ENCODE results near the gene PXYLP1. TPM values are rescaled to one million over a fixed set of nuclear protein-coding genes. Genes with fewer than 3 reads are reported as not detected.

PXYLP1 gene
- total and polyA plus RNA-seq, 9 of the 15 experiments (the other 6 are each of a cell fraction or from before 2014, with no cell fraction given), result 0.80 to 2.9 (median 1.3) TPM

GRCh38 chr3:141225939-141226338, 5.7 kb upstream of the PXYLP1 start:
- in situ Hi-C loops (cut with MboI) (no loop called here), intact Hi-C loops (cut with micrococcal nuclease) (no loop called here)
- Histone ChIP-seq H3K79me2 (ENCODE audit: control insufficient read depth, insufficient read depth, low read length) (no peaks in the 10 kb centered on the region), H3K9ac (ENCODE audit: insufficient read depth in 1 of 2, low read depth in 2 of 2, low read length in 2 of 2) (no peak overlapping the region), H3K36me3 (ENCODE audit: control insufficient read depth, insufficient read depth, low read length) (no peaks in the 10 kb centered on the region), H3K4me1 (replicated peaks in 1 of 2; ENCODE audit: control insufficient read depth in 2 of 2, insufficient read depth in 2 of 2, low read length in 2 of 2) (peaks cover 2% of the 10 kb centered on the region in 2 experiments; a peak in 4 of 5 replicates), H3K4me3 (no peak overlapping the region), H3K27ac (ENCODE audit: extremely low read depth, low read depth, low read length) (no peak overlapping the region), H3K9me3 (replicated peaks; ENCODE audit: control insufficient read depth, insufficient read depth, low read depth, low read length) (no peaks in the 10 kb centered on the region; the same call in 1 of the 2 replicates), H2AFZ (ENCODE audit: low read depth, low read length) (no peak overlapping the region), H3K9me1 (ENCODE audit: control insufficient read depth, insufficient read depth, low read length) (no peaks in the 10 kb centered on the region), H3K27me3 (ENCODE audit: control insufficient read depth in 2 of 2, insufficient read depth in 2 of 2, low read length in 2 of 2) (peaks cover 0 to 7% of the 10 kb centered on the region in 2 experiments; a peak in 2 of 5 replicates), H3K4me2 (ENCODE audit: insufficient read depth, low read length) (no peak overlapping the region), H4K20me1 (replicated peaks; ENCODE audit: control insufficient read depth, insufficient read depth, low read length) (no peaks in the 10 kb centered on the region)
- BruUV-seq (replicated peaks), result no TSS peak
- ATAC-seq (no peak), FAIRE-seq (no peak), DNase-seq (ENCODE audit: extremely low read depth in 1 of 4, low spot score in 3 of 4) (no peak)
- ChIA-PET POLR2A (no interaction called here), CTCF (ENCODE audit: low intra/inter-chr PET ratio) (no interaction called here)
- TF ChIP-seq TFAP4 (CRISPR knock-in tag; IDR thresholded peaks at IDR 0.05; ENCODE audit: borderline replicate concordance) (no peak), ZNF184 (CRISPR knock-in tag; IDR thresholded peaks at IDR 0.05) (0 out of 2 replicates have a peak, but pooled peaks have one; percentile 24), NR3C1 (CRISPR knock-in tag; IDR thresholded peaks at IDR 0.05) (no peak), PHB2 (IDR thresholded peaks at IDR 0.05; ENCODE audit: low read depth) (no peak), RBM25 (IDR thresholded peaks at IDR 0.05; ENCODE audit: low read depth, low read length, severe bottlenecking) (peak; percentile 8), POLR3A (IDR thresholded peaks at IDR 0.05; ENCODE audit: borderline replicate concordance, extremely low read depth, insufficient read depth, insufficient read length) (no peak), SUPT5H (IDR thresholded peaks at IDR 0.05) (no peak), TFE3 (CRISPR knock-in tag; IDR thresholded peaks at IDR 0.05) (peak; percentile 23; the same call in 1 of the 2 replicates), CHD4 (IDR thresholded peaks at IDR 0.05; ENCODE audit: insufficient read depth, insufficient replicate concordance, low read depth, low read length, poor library complexity, severe bottlenecking) (no peak), ZSCAN29 (IDR thresholded peaks at IDR 0.05) (no peak)

All from K562 (cell line).